AG09309 (cell line): ENCODE results near the gene NKX6-2.

ENCODE experiments used
- DNase-seq: peaks from one replicate; pipeline ENCODE4 v3.0.0-alpha.2; 2010; ENCODE audit warnings: low read depth
- H3K4me3 ChIP-seq: 2 replicates; pipeline ENCODE4 v1.5.1; 2011; ENCODE audit warnings: mild to moderate bottlenecking, low read depth, low read length, moderate library complexity; ENCODE audit not compliant: control insufficient read depth
- CTCF ChIP-seq: IDR thresholded peaks from 2 replicates; pipeline ENCODE4 v1.5.1; 2011; ENCODE audit warnings: mild to moderate bottlenecking, low read depth, low read length, inconsistent platforms; ENCODE audit not compliant: insufficient read depth, control insufficient read depth; ENCODE audit errors: missing control alignments

NKX6-2 gene

GRCh38 chr10:132808383-132809231 is 22.7 kb upstream of the NKX6-2 start:
- DNase-seq = no peak
- no peak overlapping the region for H3K4me3 ChIP-seq
- no peak for TF ChIP-seq CTCF

GRCh38 chr10:132807621-132808049 is 21.7 kb upstream of the NKX6-2 start:
- no peak overlapping the region for H3K4me3 ChIP-seq
- no peak for TF ChIP-seq CTCF
- no peak for DNase-seq

GRCh38 chr10:132806561-132807003 is 20.6 kb upstream of the NKX6-2 start:
- H3K4me3 ChIP-seq = no peak overlapping the region
- DNase-seq = no peak
- no peak for TF ChIP-seq CTCF

- no peak overlapping the region for H3K4me3 ChIP-seq
- TF ChIP-seq CTCF = no peak
- no peak for DNase-seq
Observed at GRCh38 chr10:132806110-132806509, 20.2 kb upstream of the NKX6-2 start.

- no peak for DNase-seq
- no peak overlapping the region for H3K4me3 ChIP-seq
- no peak for TF ChIP-seq CTCF
Observed at GRCh38 chr10:132805599-132805998, 19.7 kb upstream of the NKX6-2 start.

- no peak for TF ChIP-seq CTCF
- no peak for DNase-seq
- no peak overlapping the region for H3K4me3 ChIP-seq
Observed at GRCh38 chr10:132804785-132805426, 19.0 kb upstream of the NKX6-2 start.

GRCh38 chr10:132804287-132804686 is 18.3 kb upstream of the NKX6-2 start:
- no peak for TF ChIP-seq CTCF
- DNase-seq = no peak
- H3K4me3 ChIP-seq = no peak overlapping the region
